Loucy (cell line): ENCODE data around the gene SUPT5H.

Source experiments
- CTCF ChIP-seq: fragments of 200-600 bp; sonication (generic); conservative IDR thresholded peaks from 2 replicates; pipeline ENCODE4 v1.5.1; 2014; ENCODE audit warnings: mild to moderate bottlenecking, antibody characterized with exemption, low read length
- EZH2phosphoT487 ChIP-seq: fragments of 200-600 bp; IDR thresholded peaks from 2 replicates; pipeline ENCODE4 v1.6.1; 2018; ENCODE audit warnings: antibody characterized with exemption, mild to moderate bottlenecking, moderate library complexity, borderline replicate concordance

DNA sequence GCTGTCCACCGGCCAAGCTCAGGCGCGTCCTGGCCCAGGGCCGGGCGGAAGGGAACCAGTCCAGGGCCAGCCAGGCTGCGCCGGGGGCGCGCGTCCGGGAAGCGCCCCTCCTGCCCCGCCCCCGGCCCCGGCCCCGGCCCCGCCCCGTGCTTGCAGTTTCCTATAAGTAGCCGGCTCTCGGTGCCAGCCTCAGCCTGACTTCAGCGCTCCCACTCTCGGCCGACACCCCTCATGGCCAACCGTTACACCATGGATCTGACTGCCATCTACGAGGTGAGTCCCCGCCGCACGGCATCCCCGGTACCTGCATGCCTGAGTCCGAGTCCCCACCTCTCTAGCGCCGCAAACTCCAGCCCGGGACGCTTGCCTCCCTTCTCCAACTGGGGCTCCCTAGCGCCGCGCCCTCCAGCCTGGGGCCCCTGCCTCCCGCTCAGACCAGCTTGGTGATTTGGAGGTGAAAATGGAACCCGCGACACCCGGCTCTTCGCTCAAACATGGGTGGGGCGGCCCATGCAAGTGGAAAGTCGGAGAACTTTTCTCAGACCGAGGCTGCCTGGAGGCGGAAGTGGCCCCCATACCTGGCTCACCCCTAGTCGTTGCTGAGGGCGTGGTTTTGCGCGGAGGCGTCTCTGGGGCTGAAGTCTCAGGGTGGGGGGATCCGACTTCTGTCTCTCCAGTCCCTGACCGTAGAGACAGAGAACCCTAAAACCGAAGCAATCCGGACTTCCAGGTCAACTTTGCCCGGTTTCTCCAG, 38.5 kb upstream of the SUPT5H start, which contains the start of gene ZFP36:
- TF ChIP-seq CTCF, result peak; percentile 33
- no peak for TF ChIP-seq EZH2phosphoT487
